HCEC 1CT (cell line): ENCODE results near the gene PGAP1.

Experiments
- DNase-seq: peaks from one replicate; pipeline ENCODE4 v3.0.0-alpha.2; 2017

PGAP1 gene

DNA sequence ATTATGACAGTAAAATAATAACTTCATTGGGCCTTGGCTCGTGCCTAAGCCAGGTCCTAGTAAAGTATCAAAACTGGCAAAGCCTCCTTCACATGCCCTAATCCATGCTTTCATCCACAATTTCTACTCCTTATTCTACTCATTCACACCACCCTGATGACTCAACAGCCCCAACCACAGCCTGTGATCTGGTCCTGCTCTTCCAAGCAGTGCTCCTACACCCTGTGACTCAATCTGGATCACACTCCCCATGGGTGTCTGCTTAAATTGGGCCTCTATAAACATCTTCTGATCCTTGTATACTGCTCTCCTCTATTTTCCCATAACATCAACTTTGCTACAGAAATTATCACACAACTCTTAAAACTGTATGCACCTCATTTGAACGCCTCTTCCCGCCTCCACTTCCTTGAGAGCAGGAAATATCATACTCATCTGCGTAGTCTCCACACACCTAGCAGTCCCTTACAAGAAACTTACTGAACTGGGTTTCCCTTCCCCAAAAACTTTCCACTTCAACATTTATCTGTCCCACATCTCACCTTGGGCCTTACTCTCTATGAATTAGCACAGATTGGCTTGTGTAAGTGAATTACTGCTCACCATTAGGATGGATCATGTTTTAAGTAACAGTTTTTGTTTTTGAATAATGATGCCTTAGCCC is 142.9 kb downstream of the PGAP1 start:
- peak; percentile 80 for DNase-seq
